ENCODE measurements around the gene EHHADH. TPM values are rescaled to one million over a fixed set of nuclear protein-coding genes. Genes with fewer than 3 reads are reported as not detected.

Gene EHHADH
- total RNA-seq, 4 donors from 2014 or later = 4.4 to 21.2 (median 7.6) TPM

- no peak overlapping the region for H3K4me3 ChIP-seq (ENCODE audit: low read depth, poor library complexity, severe bottlenecking)
- WGBS, 2 donors = 58 to 68% methylated on average over 16 of the region's 16 CpGs
- no peak for DNase-seq (ENCODE audit: low spot score in 2 of 2)
- no peak for TF ChIP-seq POLR2A (IDR thresholded peaks at IDR 0.05)
- TF ChIP-seq, protein P1, sequence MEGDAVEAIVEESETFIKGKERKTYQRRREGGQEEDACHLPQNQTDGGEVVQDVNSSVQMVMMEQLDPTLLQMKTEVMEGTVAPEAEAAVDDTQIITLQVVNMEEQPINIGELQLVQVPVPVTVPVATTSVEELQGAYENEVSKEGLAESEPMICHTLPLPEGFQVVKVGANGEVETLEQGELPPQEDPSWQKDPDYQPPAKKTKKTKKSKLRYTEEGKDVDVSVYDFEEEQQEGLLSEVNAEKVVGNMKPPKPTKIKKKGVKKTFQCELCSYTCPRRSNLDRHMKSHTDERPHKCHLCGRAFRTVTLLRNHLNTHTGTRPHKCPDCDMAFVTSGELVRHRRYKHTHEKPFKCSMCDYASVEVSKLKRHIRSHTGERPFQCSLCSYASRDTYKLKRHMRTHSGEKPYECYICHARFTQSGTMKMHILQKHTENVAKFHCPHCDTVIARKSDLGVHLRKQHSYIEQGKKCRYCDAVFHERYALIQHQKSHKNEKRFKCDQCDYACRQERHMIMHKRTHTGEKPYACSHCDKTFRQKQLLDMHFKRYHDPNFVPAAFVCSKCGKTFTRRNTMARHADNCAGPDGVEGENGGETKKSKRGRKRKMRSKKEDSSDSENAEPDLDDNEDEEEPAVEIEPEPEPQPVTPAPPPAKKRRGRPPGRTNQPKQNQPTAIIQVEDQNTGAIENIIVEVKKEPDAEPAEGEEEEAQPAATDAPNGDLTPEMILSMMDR (IDR thresholded peaks at IDR 0.05) = no peak
- intact Hi-C loops (cut with DNase I; ENCODE audit: low total_unique reads) = no loop called here
Observed at GRCh38 chr3:185153861-185154629, 99.8 kb downstream of the EHHADH start.

DNA sequence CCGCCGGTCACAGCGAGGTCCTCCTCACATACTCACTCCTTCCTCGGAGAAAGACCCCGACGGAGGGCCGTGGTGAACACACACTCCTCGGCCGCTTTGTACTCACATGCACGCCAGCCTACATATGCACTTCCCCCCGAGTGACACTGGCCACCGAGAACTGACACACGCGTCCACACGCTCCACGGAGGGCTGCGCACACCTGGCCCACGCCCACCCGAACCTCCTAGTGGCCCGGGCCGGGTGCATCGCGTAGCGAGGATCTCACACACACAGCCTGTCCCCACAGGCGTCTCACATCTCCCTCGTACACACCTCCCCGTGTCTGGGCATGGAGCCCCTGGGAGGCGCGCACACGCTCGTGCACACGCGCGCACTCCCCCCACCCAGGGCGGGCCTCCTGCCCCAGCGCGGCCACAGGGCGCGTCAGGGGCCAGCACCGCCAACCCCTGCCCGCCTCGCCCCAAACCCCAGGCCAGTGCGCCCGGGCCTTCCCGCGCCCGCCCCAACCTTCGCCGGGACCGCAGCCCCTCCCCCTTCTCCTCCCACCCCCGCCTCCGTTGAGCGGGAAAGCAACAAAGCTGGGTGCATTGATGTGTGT is 100.6 kb downstream of the EHHADH start:
- DNase-seq (ENCODE audit: low spot score in 2 of 2) = no peak
- TF ChIP-seq, protein P1 (IDR thresholded peaks at IDR 0.05) = no peak
- TF ChIP-seq POLR2A (IDR thresholded peaks at IDR 0.05) = no peak
- WGBS, 2 donors = 0 to 2% methylated on average over 22 to 23 of the region's 53 CpGs
- intact Hi-C loops (cut with DNase I; ENCODE audit: low total_unique reads) = no loop called here
- peak overlapping the region; percentile 62 for H3K4me3 ChIP-seq (ENCODE audit: low read depth, poor library complexity, severe bottlenecking)

DNA sequence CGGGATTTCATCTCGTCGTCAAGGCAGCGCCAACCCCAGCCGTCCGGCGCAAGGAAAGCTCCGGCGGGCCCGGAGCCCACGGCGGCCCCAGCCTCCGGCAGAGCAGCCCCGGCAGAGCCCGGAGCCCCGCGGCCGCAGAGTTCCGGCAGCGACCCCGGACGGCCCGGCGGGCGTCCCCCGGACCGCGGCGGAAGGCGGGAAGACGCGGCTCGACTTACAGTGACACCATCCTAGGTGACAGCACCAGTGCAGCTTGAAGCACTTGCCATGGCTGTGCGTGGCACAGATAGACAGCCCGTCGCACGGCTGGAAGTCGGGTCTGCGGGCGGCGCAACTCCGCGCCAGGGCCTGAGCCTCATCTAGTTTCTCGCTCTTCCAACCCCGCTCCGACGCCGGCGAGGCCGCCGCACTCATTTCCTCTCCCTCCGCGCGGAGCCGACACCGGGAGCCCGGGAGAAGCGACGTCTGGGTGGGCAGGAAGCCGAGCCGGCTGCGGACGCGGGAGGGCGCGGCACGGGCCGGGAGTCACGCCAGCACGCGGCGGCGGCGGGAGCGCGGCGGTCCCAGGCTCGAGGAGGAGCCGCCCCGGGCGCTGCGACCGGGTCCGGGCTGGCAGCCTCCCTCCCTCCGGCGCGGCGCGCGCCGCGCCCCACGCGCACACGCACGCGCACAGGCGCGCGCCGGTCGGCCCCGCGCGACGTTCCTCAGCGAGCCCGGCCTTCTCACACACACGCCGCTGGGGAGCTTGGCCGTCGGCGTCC is 101.3 kb downstream of the EHHADH start, which contains the start of gene C3orf70:
Gene C3orf70 (minus strand): TSS at position 651 of the 761 bp plus-strand sequence. CDS start 237 bp downstream, at position 414.
- TF ChIP-seq POLR2A (IDR thresholded peaks at IDR 0.05) = no peak
- TF ChIP-seq, protein P1 (IDR thresholded peaks at IDR 0.05) = no peak
- peak in 1 of 2 donors; percentile 88 for DNase-seq (ENCODE audit: low spot score in 2 of 2)
- 0 to 1% methylated on average over 29 to 40 of the region's 113 CpGs for WGBS, 2 donors
- intact Hi-C loops (cut with DNase I; ENCODE audit: low total_unique reads) = no loop called here
- H3K4me3 ChIP-seq (ENCODE audit: low read depth, poor library complexity, severe bottlenecking) = peak within 1 kb of the TSS; percentile 62

- no peak for TF ChIP-seq POLR2A (IDR thresholded peaks at IDR 0.05)
- TF ChIP-seq, protein P1 (IDR thresholded peaks at IDR 0.05) = no peak
- intact Hi-C loops (cut with DNase I; ENCODE audit: low total_unique reads) = no loop called here
- DNase-seq (ENCODE audit: low spot score in 2 of 2) = no peak
- WGBS, 2 donors = 4 to 5% methylated on average over 9 of the region's 9 CpGs
- peak overlapping the region; percentile 62 for H3K4me3 ChIP-seq (ENCODE audit: low read depth, poor library complexity, severe bottlenecking)
Observed at GRCh38 chr3:185151964-185152409, 101.9 kb downstream of the EHHADH start.

DNA sequence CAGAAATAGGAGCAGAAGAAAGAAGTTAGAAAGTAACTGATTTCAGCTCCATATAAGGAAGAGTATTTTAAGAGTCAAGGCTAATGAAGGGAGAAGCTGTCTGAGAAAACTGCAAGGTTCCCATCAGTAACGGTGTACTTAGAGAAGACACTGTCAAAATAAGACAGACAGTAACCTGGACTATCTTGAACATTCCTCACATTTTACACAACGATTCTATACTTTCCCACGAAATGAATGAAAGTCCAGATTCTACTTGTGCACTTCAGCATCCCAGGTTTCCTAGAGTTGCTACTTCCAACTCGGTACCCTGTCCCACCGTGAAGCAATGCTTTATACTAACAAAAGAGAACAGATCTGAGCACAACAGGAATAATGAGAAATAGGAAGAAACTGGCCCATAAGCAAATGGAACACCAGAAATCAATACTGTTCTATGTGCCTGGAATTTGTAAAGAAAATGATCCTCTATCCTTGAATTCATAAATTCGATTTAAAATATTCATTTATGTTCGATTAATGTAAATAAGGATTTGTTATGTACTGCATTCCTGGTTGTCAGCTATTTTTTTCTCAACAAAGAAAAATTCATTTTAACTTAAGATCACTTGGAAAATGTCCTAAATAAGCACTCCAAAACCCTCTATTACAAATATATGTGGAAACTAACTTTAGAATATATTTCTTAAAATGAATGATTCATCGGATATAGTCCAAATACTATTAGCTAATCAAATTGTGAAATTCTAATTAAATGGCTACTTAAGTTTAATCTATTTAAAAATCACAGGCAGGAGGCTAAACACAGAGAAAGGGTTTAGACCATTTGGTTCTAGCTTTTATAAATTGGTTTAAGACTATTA is 102.5 kb downstream of the EHHADH start:
- TF ChIP-seq, protein P1 (IDR thresholded peaks at IDR 0.05) = no peak
- no peak for TF ChIP-seq POLR2A (IDR thresholded peaks at IDR 0.05)
- WGBS, 2 donors = 51 to 52% methylated on average over 8 of the region's 8 CpGs
- H3K4me3 ChIP-seq (ENCODE audit: low read depth, poor library complexity, severe bottlenecking) = no peak overlapping the region
- no peak for DNase-seq (ENCODE audit: low spot score in 2 of 2)
- intact Hi-C loops (cut with DNase I; ENCODE audit: low total_unique reads) = no loop called here

Measured in lower leg skin (tissue), 4 donors.